NCI-H2081 (cell line): Measurements from ENCODE around the gene CENPU.
"Not testable (repeated sequence)": the region's sequence is repeated elsewhere in the genome, so short reads cannot be mapped to it uniquely, and the experiment has no call there.

ENCODE experiments used
- DNase-seq, 2 experiments: peaks; one replicate each; lab custom pipeline; 2025; lab: John Stamatoyannopoulos, UW

CENPU gene

GRCh38 chr4:184752496-184753275 lies 18.8 kb upstream of the CENPU start:
- DNase-seq: no peak

GRCh38 chr4:184751585-184751956 lies 17.7 kb upstream of the CENPU start:
- DNase-seq: no peak

GRCh38 chr4:184750926-184751584 lies 17.2 kb upstream of the CENPU start:
- no peak for DNase-seq

- DNase-seq: no peak
Observed at GRCh38 chr4:184748251-184748652, 14.4 kb upstream of the CENPU start.

- no peak for DNase-seq
Observed at GRCh38 chr4:184747034-184747830, 13.3 kb upstream of the CENPU start.

GRCh38 chr4:184745831-184746795 lies 12.2 kb upstream of the CENPU start:
- DNase-seq: peak; percentile 34 to 36

GRCh38 chr4:184744236-184744635 lies 10.3 kb upstream of the CENPU start:
- DNase-seq: no peak

- no peak for DNase-seq
Observed at GRCh38 chr4:184743650-184744049, 9.8 kb upstream of the CENPU start.

- DNase-seq: not testable (repeated sequence)
Observed at GRCh38 chr4:184741651-184742050, 7.8 kb upstream of the CENPU start.

GRCh38 chr4:184740980-184741391 lies 7.1 kb upstream of the CENPU start:
- no peak for DNase-seq

GRCh38 chr4:184739575-184739974 lies 5.7 kb upstream of the CENPU start:
- DNase-seq: not testable (repeated sequence)

GRCh38 chr4:184734758-184735157 lies 862 bp upstream of the CENPU start:
- DNase-seq: no peak

- no peak for DNase-seq
Observed at GRCh38 chr4:184732126-184732525, 1.8 kb downstream of the CENPU start.

GRCh38 chr4:184731056-184731455 lies 2.8 kb downstream of the CENPU start:
- peak in 1 of 2 experiments; percentile 26 for DNase-seq

- no peak for DNase-seq
Observed at GRCh38 chr4:184729946-184730345, 4.0 kb downstream of the CENPU start.

GRCh38 chr4:184728858-184729257 lies 5.0 kb downstream of the CENPU start:
- no peak for DNase-seq

- no peak for DNase-seq
Observed at GRCh38 chr4:184727430-184727829, 6.5 kb downstream of the CENPU start.

- DNase-seq: no peak
Observed at GRCh38 chr4:184722798-184723197, 11.1 kb downstream of the CENPU start.

- no peak for DNase-seq
Observed at GRCh38 chr4:184721254-184721653, 12.6 kb downstream of the CENPU start.

GRCh38 chr4:184719407-184719806 lies 14.5 kb downstream of the CENPU start:
- DNase-seq: no peak

GRCh38 chr4:184715526-184715925 lies 18.4 kb downstream of the CENPU start:
- DNase-seq: no peak

- no peak for DNase-seq
Observed at GRCh38 chr4:184713887-184714286, 20.0 kb downstream of the CENPU start.
